WTC11 (cell line): Measurements from ENCODE around the gene COX6B2. TPM values are rescaled to one million over a fixed set of nuclear protein-coding genes. Genes with fewer than 3 reads are reported as not detected.

Experiments used
- ATAC-seq: fragments of 200-7000 bp; cut with Tn5 transposase; 2 replicates; pipeline ENCODE4 v1.10.0; 2021; ENCODE audit warnings: mild to moderate bottlenecking, moderate library complexity
- CTCF ChIA-PET: fragments of 300-600 bp; sonication (Branson Sonifier 250); formaldehyde crosslinking; loops from one replicate; lab custom pipeline; 2021; ENCODE audit warnings: antibody characterized with exemption; lab: Charles Lee
- POLR2A ChIA-PET: fragments of 350-600 bp; sonication (Branson Sonifier 250); formaldehyde crosslinking; loops from one replicate; lab custom pipeline; 2021; ENCODE audit warnings: antibody characterized with exemption; lab: Charles Lee
- DNase-seq: peaks from one replicate; pipeline ENCODE4 v3.0.0; 2021; ENCODE audit warnings: low spot score
- H3K27ac Mint-ChIP-seq: 2 replicates; pipeline ENCODE4 v1.8.0; 2021; ENCODE audit warnings: mixed read lengths
- H3K27me3 Mint-ChIP-seq: 2 replicates; pipeline ENCODE4 v1.8.0; 2021; ENCODE audit warnings: low read depth, mild to moderate bottlenecking, moderate library complexity, mixed read lengths
- H3K36me3 Mint-ChIP-seq: 2 replicates; pipeline ENCODE4 v1.8.0; 2021; ENCODE audit warnings: mixed read lengths
- H3K4me1 Mint-ChIP-seq: 2 replicates; pipeline ENCODE4 v1.8.0; 2022; ENCODE audit warnings: mixed read lengths
- H3K4me3 Mint-ChIP-seq: 2 replicates; pipeline ENCODE4 v1.8.0; 2021; ENCODE audit warnings: mild to moderate bottlenecking, moderate library complexity, mixed read lengths
- H3K9me3 Mint-ChIP-seq: 2 replicates; pipeline ENCODE4 v1.8.0; 2021; ENCODE audit warnings: mixed read lengths
- E2F4 ChIP-seq: sonication (generic); formaldehyde crosslinking; IDR thresholded peaks from 2 replicates; pipeline ENCODE4 v1.8.1; 2022; ENCODE audit warnings: low read depth, mild to moderate bottlenecking, moderate library complexity, missing genetic modification reagents, borderline replicate concordance
- ELF4 ChIP-seq: sonication (generic); formaldehyde crosslinking; IDR thresholded peaks from 2 replicates; pipeline ENCODE4 v1.8.1; 2022; ENCODE audit warnings: low read depth, mild to moderate bottlenecking, moderate library complexity, missing genetic modification reagents
- FOXP1 ChIP-seq: sonication (generic); formaldehyde crosslinking; IDR thresholded peaks from 2 replicates; pipeline ENCODE4 v1.8.0; 2022; ENCODE audit warnings: missing genetic modification reagents, mild to moderate bottlenecking, moderate library complexity, borderline replicate concordance
- GTF2I ChIP-seq: fragments of 250-450 bp; sonication (Bioruptor Pico); conservative IDR thresholded peaks from 2 replicates; pipeline ENCODE4 v1.4.0; 2021; ENCODE audit warnings: mild to moderate bottlenecking
- IRF2 ChIP-seq: sonication (generic); formaldehyde crosslinking; IDR thresholded peaks from 2 replicates; pipeline ENCODE4 v1.8.0; 2022; ENCODE audit warnings: low read depth, missing genetic modification reagents, borderline replicate concordance
- MXD4 ChIP-seq: fragments of 250-450 bp; sonication (Bioruptor Pico); IDR thresholded peaks from 2 replicates; pipeline ENCODE4 v1.8.0; 2021; ENCODE audit warnings: mild to moderate bottlenecking, moderate library complexity, borderline replicate concordance
- NFATC4 ChIP-seq: fragments of 250-450 bp; sonication (Bioruptor Pico); IDR thresholded peaks from 2 replicates; pipeline ENCODE4 v1.9.0; 2021; ENCODE audit warnings: mild to moderate bottlenecking
- SP1 ChIP-seq: sonication (generic); formaldehyde crosslinking; conservative IDR thresholded peaks from 2 replicates; pipeline ENCODE4 v1.8.1; 2022; ENCODE audit warnings: missing genetic modification reagents
- ZNF219 ChIP-seq: sonication (generic); formaldehyde crosslinking; IDR thresholded peaks from 2 replicates; pipeline ENCODE4 v1.8.0; 2023; ENCODE audit warnings: missing genetic modification reagents, mild to moderate bottlenecking, borderline replicate concordance
- total RNA-seq: library from RNA; stranded (reverse); gene quantifications from 3 replicates; pipeline ENCODE4 v1.2.3, GENCODE V29; 2021
- TF ChIP-seq, protein P1 (sequence below): sonication (generic); formaldehyde crosslinking; IDR thresholded peaks from 2 replicates; pipeline ENCODE4 v1.8.1; 2023; ENCODE audit warnings: mild to moderate bottlenecking, missing genetic modification reagents, borderline replicate concordance
- TF ChIP-seq, protein P2 (sequence below): fragments of 250-450 bp; sonication (Bioruptor Pico); IDR thresholded peaks from 2 replicates; pipeline ENCODE4 v1.8.0; 2021; ENCODE audit warnings: mild to moderate bottlenecking
- TF ChIP-seq, protein P3 (sequence below): fragments of 200-600 bp; IDR thresholded peaks from 2 replicates; pipeline ENCODE4 v1.8.0; 2022; ENCODE audit warnings: antibody characterized with exemption

Gene COX6B2
- total RNA-seq, 1 experiment from 2014 or later, result 4.3 TPM

- ATAC-seq (peak; percentile 69), DNase-seq (peak; percentile 98)
- Mint-ChIP-seq H3K4me1 (peaks cover 25% of the 10 kb centered on the region), H3K9me3 (no peaks in the 10 kb centered on the region), H3K27me3 (no peaks in the 10 kb centered on the region), H3K4me3 (peak overlapping the region; percentile 58), H3K36me3 (peaks cover 33% of the 10 kb centered on the region), H3K27ac (no peak overlapping the region)
- CTCF ChIA-PET, result interaction anchor here (0.5 to 2.8 kb wide), 51 partner anchors 9 to 1922 kb away, joined by 3 to 35 read pairs (median 4); partner anchors contain the start of genes BRSK1, DNAAF3, HSPBP1 and IL11
- POLR2A ChIA-PET, result interaction anchor here (0.6 to 1.9 kb wide), 4 partner anchors 38 to 68 kb away, joined by 4 to 11 read pairs (median 8); partner anchors contain the start of gene KMT5C
- TF ChIP-seq NFATC4 (CRISPR knock-in tag) (no peak), ELF4 (CRISPR knock-in tag) (no peak), MXD4 (CRISPR knock-in tag) (no peak), SP1 (CRISPR knock-in tag) (peak; percentile 49; the same call in 1 of the 2 replicates), ZNF219 (CRISPR knock-in tag) (no peak), E2F4 (CRISPR knock-in tag) (no peak), GTF2I (CRISPR knock-in tag) (no peak), IRF2 (CRISPR knock-in tag) (no peak)
- TF ChIP-seq, protein P1, sequence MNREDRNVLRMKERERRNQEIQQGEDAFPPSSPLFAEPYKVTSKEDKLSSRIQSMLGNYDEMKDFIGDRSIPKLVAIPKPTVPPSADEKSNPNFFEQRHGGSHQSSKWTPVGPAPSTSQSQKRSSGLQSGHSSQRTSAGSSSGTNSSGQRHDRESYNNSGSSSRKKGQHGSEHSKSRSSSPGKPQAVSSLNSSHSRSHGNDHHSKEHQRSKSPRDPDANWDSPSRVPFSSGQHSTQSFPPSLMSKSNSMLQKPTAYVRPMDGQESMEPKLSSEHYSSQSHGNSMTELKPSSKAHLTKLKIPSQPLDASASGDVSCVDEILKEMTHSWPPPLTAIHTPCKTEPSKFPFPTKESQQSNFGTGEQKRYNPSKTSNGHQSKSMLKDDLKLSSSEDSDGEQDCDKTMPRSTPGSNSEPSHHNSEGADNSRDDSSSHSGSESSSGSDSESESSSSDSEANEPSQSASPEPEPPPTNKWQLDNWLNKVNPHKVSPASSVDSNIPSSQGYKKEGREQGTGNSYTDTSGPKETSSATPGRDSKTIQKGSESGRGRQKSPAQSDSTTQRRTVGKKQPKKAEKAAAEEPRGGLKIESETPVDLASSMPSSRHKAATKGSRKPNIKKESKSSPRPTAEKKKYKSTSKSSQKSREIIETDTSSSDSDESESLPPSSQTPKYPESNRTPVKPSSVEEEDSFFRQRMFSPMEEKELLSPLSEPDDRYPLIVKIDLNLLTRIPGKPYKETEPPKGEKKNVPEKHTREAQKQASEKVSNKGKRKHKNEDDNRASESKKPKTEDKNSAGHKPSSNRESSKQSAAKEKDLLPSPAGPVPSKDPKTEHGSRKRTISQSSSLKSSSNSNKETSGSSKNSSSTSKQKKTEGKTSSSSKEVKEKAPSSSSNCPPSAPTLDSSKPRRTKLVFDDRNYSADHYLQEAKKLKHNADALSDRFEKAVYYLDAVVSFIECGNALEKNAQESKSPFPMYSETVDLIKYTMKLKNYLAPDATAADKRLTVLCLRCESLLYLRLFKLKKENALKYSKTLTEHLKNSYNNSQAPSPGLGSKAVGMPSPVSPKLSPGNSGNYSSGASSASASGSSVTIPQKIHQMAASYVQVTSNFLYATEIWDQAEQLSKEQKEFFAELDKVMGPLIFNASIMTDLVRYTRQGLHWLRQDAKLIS (CRISPR knock-in tag), result no peak
- TF ChIP-seq, protein P2, sequence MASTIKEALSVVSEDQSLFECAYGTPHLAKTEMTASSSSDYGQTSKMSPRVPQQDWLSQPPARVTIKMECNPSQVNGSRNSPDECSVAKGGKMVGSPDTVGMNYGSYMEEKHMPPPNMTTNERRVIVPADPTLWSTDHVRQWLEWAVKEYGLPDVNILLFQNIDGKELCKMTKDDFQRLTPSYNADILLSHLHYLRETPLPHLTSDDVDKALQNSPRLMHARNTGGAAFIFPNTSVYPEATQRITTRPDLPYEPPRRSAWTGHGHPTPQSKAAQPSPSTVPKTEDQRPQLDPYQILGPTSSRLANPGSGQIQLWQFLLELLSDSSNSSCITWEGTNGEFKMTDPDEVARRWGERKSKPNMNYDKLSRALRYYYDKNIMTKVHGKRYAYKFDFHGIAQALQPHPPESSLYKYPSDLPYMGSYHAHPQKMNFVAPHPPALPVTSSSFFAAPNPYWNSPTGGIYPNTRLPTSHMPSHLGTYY, result no peak
- TF ChIP-seq, protein P3, sequence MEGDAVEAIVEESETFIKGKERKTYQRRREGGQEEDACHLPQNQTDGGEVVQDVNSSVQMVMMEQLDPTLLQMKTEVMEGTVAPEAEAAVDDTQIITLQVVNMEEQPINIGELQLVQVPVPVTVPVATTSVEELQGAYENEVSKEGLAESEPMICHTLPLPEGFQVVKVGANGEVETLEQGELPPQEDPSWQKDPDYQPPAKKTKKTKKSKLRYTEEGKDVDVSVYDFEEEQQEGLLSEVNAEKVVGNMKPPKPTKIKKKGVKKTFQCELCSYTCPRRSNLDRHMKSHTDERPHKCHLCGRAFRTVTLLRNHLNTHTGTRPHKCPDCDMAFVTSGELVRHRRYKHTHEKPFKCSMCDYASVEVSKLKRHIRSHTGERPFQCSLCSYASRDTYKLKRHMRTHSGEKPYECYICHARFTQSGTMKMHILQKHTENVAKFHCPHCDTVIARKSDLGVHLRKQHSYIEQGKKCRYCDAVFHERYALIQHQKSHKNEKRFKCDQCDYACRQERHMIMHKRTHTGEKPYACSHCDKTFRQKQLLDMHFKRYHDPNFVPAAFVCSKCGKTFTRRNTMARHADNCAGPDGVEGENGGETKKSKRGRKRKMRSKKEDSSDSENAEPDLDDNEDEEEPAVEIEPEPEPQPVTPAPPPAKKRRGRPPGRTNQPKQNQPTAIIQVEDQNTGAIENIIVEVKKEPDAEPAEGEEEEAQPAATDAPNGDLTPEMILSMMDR, result peak; percentile 99
These were observed 52.8 kb downstream of the COX6B2 start for GRCh38 chr19:55301459-55302317.

DNA sequence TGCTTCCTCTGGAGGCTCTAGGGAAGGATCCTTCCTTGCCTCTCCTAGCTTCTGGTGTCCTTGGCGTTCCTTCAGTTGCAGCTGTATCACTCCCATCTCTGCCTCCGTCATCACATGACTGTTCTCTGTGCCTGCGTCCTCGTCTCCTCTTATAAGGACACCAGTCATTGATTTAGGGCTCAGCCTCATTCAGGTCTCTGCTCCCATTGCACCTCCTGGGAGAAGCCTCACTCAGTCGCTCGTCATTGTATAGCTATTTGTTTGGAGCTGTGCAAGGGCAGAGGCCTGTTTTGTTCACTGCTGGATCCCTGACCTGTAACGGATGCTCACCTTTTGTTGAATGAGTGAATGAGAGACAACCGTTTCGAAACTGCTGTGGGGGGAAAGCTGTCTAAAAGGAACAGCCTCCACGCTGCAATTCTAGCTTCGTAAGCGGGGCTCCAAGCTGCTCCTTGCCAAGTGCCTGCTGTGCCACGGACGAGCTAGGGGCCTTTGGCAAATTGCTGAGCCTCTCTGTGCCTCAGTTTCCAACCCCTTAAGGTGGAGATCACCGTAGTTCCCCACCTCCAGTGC is 53.5 kb downstream of the COX6B2 start:
- peak overlapping the region; percentile 58 for H3K4me3 Mint-ChIP-seq
- POLR2A ChIA-PET, result interaction anchor here (0.6 to 1.9 kb wide), 5 partner anchors 39 to 106 kb away, joined by 3 to 11 read pairs (median 7); partner anchors contain the start of gene KMT5C

More for the DNA sequence above, 53.5 kb downstream of the COX6B2 start:
- TF ChIP-seq FOXP1 (CRISPR knock-in tag) (0 out of 2 replicates have a peak, but pooled peaks have one; percentile 38), MXD4 (CRISPR knock-in tag) (no peak)
- TF ChIP-seq, all 79 proteins: peak for 1
- CTCF ChIA-PET, result interaction anchor here (0.6 to 2.8 kb wide), 50 partner anchors 9 to 822 kb away, joined by 3 to 35 read pairs (median 4); partner anchors contain the start of genes BRSK1, DNAAF3, HSPBP1 and IL11
- DNase-seq, result no peak
- no peak for ATAC-seq
- peak overlapping the region; percentile 79 for H3K27ac Mint-ChIP-seq
- H3K9me3 Mint-ChIP-seq, result no peaks in the 10 kb centered on the region
- no peaks in the 10 kb centered on the region for H3K27me3 Mint-ChIP-seq
- peaks cover 25% of the 10 kb centered on the region for H3K4me1 Mint-ChIP-seq
- H3K36me3 Mint-ChIP-seq, result peaks cover 30% of the 10 kb centered on the region
